HepG2 (cell line): Measurements from ENCODE around the gene NRG3. TPM values are rescaled to one million over a fixed set of nuclear protein-coding genes. Genes with fewer than 3 reads are reported as not detected.
"Not testable (repeated sequence)": the region's sequence is repeated elsewhere in the genome, so short reads cannot be mapped to it uniquely, and the experiment has no call there.

Source experiments
- ATAC-seq: fragments of 200-7000 bp; cut with Tn5 transposase; 3 replicates; pipeline ENCODE4 v1.9.1; 2020; ENCODE audit warnings: mild to moderate bottlenecking, moderate library complexity
- BruUV-seq: library from RNA; stranded (reverse); fragments of 400-500 nt; replicated peaks from 2 replicates; lab custom pipeline; 2021; lab: Mats Ljungman, UMichigan
- CTCF ChIA-PET: fragments of 300-600 bp; formaldehyde crosslinking; extraction: SDS; loops from one replicate; lab custom pipeline; 2021; ENCODE audit warnings: low total read pairs, inconsistent platforms, low intra/inter-chr PET ratio; lab: Yijun Ruan, JAX
- POLR2A ChIA-PET: fragments of 350-600 bp; sonication (Branson Sonifier 250); formaldehyde crosslinking; loops from one replicate; lab custom pipeline; 2020; ENCODE audit warnings: antibody characterized with exemption, inconsistent platforms; lab: Yijun Ruan, JAX
- DNase-seq: peaks from one replicate; pipeline ENCODE4 v3.0.0-alpha.2; 2015; ENCODE audit warnings: low spot score
- FAIRE-seq: peaks from 3 replicates; lab custom pipeline; 2011; peaks lifted over from hg19 to GRCh38; lab: Jason Lieb, UNC
- H2AFZ ChIP-seq: one replicate; pipeline ENCODE4 v1.6.1; 2011; ENCODE audit warnings: low read length, inconsistent platforms
- H3K27ac ChIP-seq: fragments of 300-600 bp; 3 replicates; pipeline ENCODE4 v1.8.0; 2011; ENCODE audit warnings: mixed run types, mild to moderate bottlenecking, mixed read lengths, low read length, inconsistent platforms; ENCODE audit not compliant: insufficient read depth; ENCODE audit errors: extremely low read length
- H3K27me3 ChIP-seq, 2 experiments: fragments of 200-600 bp in 1 of 2; 2 replicates in 1 of 2; 3 replicates in 1 of 2; pipeline versions ENCODE4 v1.6.0 to v1.8.0; 2011; ENCODE audit warnings: low read length in 2 of 2, mild to moderate bottlenecking in 2 of 2, moderate library complexity in 2 of 2, inconsistent platforms in 1 of 2; ENCODE audit not compliant: insufficient read depth in 2 of 2, control insufficient read depth in 1 of 2
- H3K36me3 ChIP-seq, 2 experiments: fragments of 200-600 bp in 1 of 2; replicated peaks in 1 of 2; 2 replicates in 1 of 2; 3 replicates in 1 of 2; pipeline versions ENCODE4 v1.5.1 to v1.8.0; 2011; ENCODE audit warnings: low read length in 2 of 2, inconsistent platforms in 1 of 2; ENCODE audit not compliant: insufficient read depth in 2 of 2, control insufficient read depth in 1 of 2
- H3K4me1 ChIP-seq: 2 replicates; pipeline ENCODE4 v1.5.1; 2012; ENCODE audit warnings: low read length, inconsistent platforms; ENCODE audit not compliant: insufficient read depth
- H3K4me2 ChIP-seq: 2 replicates; pipeline ENCODE4 v1.6.0; 2011; ENCODE audit warnings: low read depth, low read length, inconsistent platforms
- H3K4me3 ChIP-seq, 3 experiments: fragments of 200-600 bp in 1 of 3; sonication (generic), shearing (Covaris generic) in 1 of 3; replicated peaks in 1 of 3; 2 replicates each; pipeline ENCODE4 v1.5.1; 2011 to 2016; ENCODE audit warnings: low read length in 3 of 3, inconsistent platforms in 2 of 3, low read depth in 2 of 3, mild to moderate bottlenecking in 2 of 3, control low read depth in 1 of 3, mixed read lengths in 1 of 3; ENCODE audit not compliant: insufficient read depth in 1 of 3
- H3K79me2 ChIP-seq: one replicate; pipeline ENCODE4 v1.6.1; 2011; ENCODE audit warnings: low read length, inconsistent platforms; ENCODE audit not compliant: insufficient read depth
- H3K9ac ChIP-seq: 2 replicates; pipeline ENCODE4 v1.6.0; 2011; ENCODE audit warnings: mild to moderate bottlenecking, low read depth, low read length, inconsistent platforms; ENCODE audit not compliant: insufficient read depth
- H3K9me3 ChIP-seq: 2 replicates; pipeline ENCODE4 v1.5.1; 2012; ENCODE audit warnings: mild to moderate bottlenecking, low read length
- H4K20me1 ChIP-seq: 2 replicates; pipeline ENCODE4 v1.6.0; 2011; ENCODE audit warnings: inconsistent platforms, mild to moderate bottlenecking, low read length, moderate library complexity; ENCODE audit not compliant: insufficient read depth
- AGO2 ChIP-seq: fragments of 200-400 bp; formaldehyde crosslinking; optimal IDR thresholded peaks from 2 replicates; pipeline ENCODE3; 2017; ENCODE audit warnings: mild to moderate bottlenecking, low read depth, low read length, moderate library complexity
- ATM ChIP-seq: fragments of 450-650 bp; IDR thresholded peaks from 2 replicates; pipeline ENCODE4 v1.7.1; 2017; ENCODE audit warnings: mild to moderate bottlenecking, borderline replicate concordance
- FOXA3 ChIP-seq: IDR thresholded peaks from 2 replicates; pipeline ENCODE4 v1.6.1; 2016; ENCODE audit warnings: missing genetic modification reagents, missing compliant biosample characterization
- HBP1 ChIP-seq: IDR thresholded peaks from 2 replicates; pipeline ENCODE4 v1.6.1; 2016; ENCODE audit warnings: low read depth, control low read depth
- HNRNPK ChIP-seq: fragments of 200-400 bp; formaldehyde crosslinking; IDR thresholded peaks from 2 replicates; pipeline ENCODE4 v1.6.1; 2018; ENCODE audit warnings: low read length, low read depth, moderate library complexity, mild to moderate bottlenecking; ENCODE audit not compliant: poor library complexity, severe bottlenecking
- NFE2 ChIP-seq: sonication (generic); formaldehyde crosslinking; IDR thresholded peaks from 2 replicates; pipeline ENCODE4 v1.4.0; 2020; ENCODE audit warnings: missing genetic modification reagents
- RBM22 ChIP-seq: fragments of 200-400 bp; formaldehyde crosslinking; optimal IDR thresholded peaks from 2 replicates; pipeline ENCODE3; 2017; ENCODE audit warnings: mild to moderate bottlenecking, low read length, moderate library complexity
- SRSF1 ChIP-seq: fragments of 200-400 bp; formaldehyde crosslinking; optimal IDR thresholded peaks from 2 replicates; pipeline ENCODE3; 2017; ENCODE audit warnings: mild to moderate bottlenecking, low read depth, low read length, moderate library complexity
- XBP1 ChIP-seq: sonication (generic); formaldehyde crosslinking; IDR thresholded peaks from 2 replicates; pipeline ENCODE4 v1.5.0; 2020; ENCODE audit warnings: missing genetic modification reagents
- ZBTB2 ChIP-seq: sonication (generic); formaldehyde crosslinking; IDR thresholded peaks from 2 replicates; pipeline ENCODE4 v1.8.0; 2022; ENCODE audit warnings: low read depth, missing genetic modification reagents
- ZNF878 ChIP-seq: sonication (generic); formaldehyde crosslinking; IDR thresholded peaks from 2 replicates; pipeline ENCODE4 v1.8.1; 2023; ENCODE audit warnings: mild to moderate bottlenecking, missing genetic modification reagents, moderate library complexity
- WGBS: methylation state at CpG from one replicate; pipeline ENCODE4 v1.1.6; 2017; ENCODE audit warnings: low lambda C conversion rate; 5-methylcytosine and 5-hydroxymethylcytosine counted together
- in situ Hi-C: cut with HindIII; loops from 2 replicates; pipeline ENCODE4 v1.10.0; 2017; ENCODE audit warnings: low pct_unique_long_range_greater_than_20kb; ENCODE audit not compliant: extremely low pct_ligation_motif_present
- intact Hi-C: fragments of 100-400 bp; cut with micrococcal nuclease; formaldehyde crosslinking; loops from one replicate; pipeline ENCODE4 v1.10.0; 2022; ENCODE audit not compliant: unreplicated experiment
- polyA plus RNA-seq, 8 experiments: library from polyadenylated mRNA; depleted of rRNA in 3 of 8; stranded (reverse) in 7 of 8; unstranded in 1 of 8; fragments of >200 nt; fragmentation: Illumina TruSeq in 4 of 8; extraction: Trizol in 4 of 8; gene quantifications; 2 replicates each; pipeline versions ENCODE4 v1.2.1 to v1.2.3, GENCODE V29; 2011 to 2016; ENCODE audit warnings: low read depth in 4 of 8, missing spikeins in 1 of 8, mixed read lengths in 1 of 8; ENCODE audit not compliant: insufficient read depth in 1 of 8
- total RNA-seq, 5 experiments: library from RNA; depleted of rRNA; stranded (reverse); fragments of >200 nt; fragmentation: Illumina TruSeq; extraction: Trizol; gene quantifications; 2 replicates each; pipeline ENCODE4 v1.2.3, GENCODE V29; 2016; ENCODE audit warnings: low read depth in 1 of 5

NRG3 gene
- total and polyA plus RNA-seq, 2 of the 13 experiments (the other 11 are each of a cell fraction or from before 2014, with no cell fraction given): not detected

GRCh38 chr10:82340166-82340565 is 465.2 kb downstream of the NRG3 start:
- Histone ChIP-seq H3K79me2 (no peaks in the 10 kb centered on the region), H3K27me3 (no peaks in the 10 kb centered on the region), H3K9ac (no peak overlapping the region), H3K9me3 (peaks cover 69% of the 10 kb centered on the region), H2AFZ (no peak overlapping the region), H4K20me1 (no peaks in the 10 kb centered on the region), H3K36me3 (no peaks in the 10 kb centered on the region), H3K4me1 (no peaks in the 10 kb centered on the region), H3K4me2 (no peak overlapping the region), H3K27ac (no peak overlapping the region), H3K4me3 (no peak overlapping the region)
- TF ChIP-seq HNRNPK (no peak), XBP1 (CRISPR knock-in tag) (no peak), SRSF1 (no peak), RBM22 (no peak), NFE2 (CRISPR knock-in tag) (no peak), FOXA3 (CRISPR knock-in tag) (no peak), ZBTB2 (CRISPR knock-in tag) (no peak), ATM (no peak), ZNF878 (no peak), HBP1 (CRISPR knock-in tag) (no peak), AGO2 (no peak)
- ATAC-seq (no peak), DNase-seq (no peak), FAIRE-seq (no peak)
- in situ Hi-C loops: no loop called here
- intact Hi-C loops: no loop called here
- 0% methylated on average over 2 of the region's 2 CpGs for WGBS
- ChIA-PET POLR2A (no interaction called here), CTCF (no interaction called here)
- no TSS peak for BruUV-seq

- WGBS: 80% methylated on average over 12 of the region's 26 CpGs
- H4K20me1 ChIP-seq, H3K79me2 ChIP-seq, intact Hi-C loops, H2AFZ ChIP-seq, FAIRE-seq, DNase-seq, H3K4me1 ChIP-seq, H3K4me3 ChIP-seq, H3K27ac ChIP-seq, H3K27me3 ChIP-seq, in situ Hi-C loops, H3K4me2 ChIP-seq, POLR2A ChIA-PET, H3K36me3 ChIP-seq, BruUV-seq, ATAC-seq, H3K9ac ChIP-seq, CTCF ChIA-PET: not testable (repeated sequence)
- H3K9me3 ChIP-seq: peaks cover 44% of the 10 kb centered on the region
Observed at GRCh38 chr10:82349590-82349989, 474.6 kb downstream of the NRG3 start.
